ENCODE results near the gene PTH2R. TPM values are rescaled to one million over a fixed set of nuclear protein-coding genes. Genes with fewer than 3 reads are reported as not detected.

PTH2R gene
- total RNA-seq, 1 experiment from 2014 or later, result not detected

GRCh38 chr2:208358758-208359631, 47.6 kb upstream of the PTH2R start:
- ChIA-PET POLR2A (ENCODE audit: low non-redundant PET) (no interaction called here), CTCF (no interaction called here)
- Histone ChIP-seq H3K4me3 (ENCODE audit: low read depth, low read length, poor library complexity, severe bottlenecking) (no peak overlapping the region), H3K9me3 (ENCODE audit: low read depth, low read length, poor library complexity, severe bottlenecking) (no peaks in the 10 kb centered on the region), H3K36me3 (ENCODE audit: insufficient read depth, low read length, poor library complexity, severe bottlenecking) (peaks cover 21% of the 10 kb centered on the region), H3K27me3 (replicated peaks; ENCODE audit: insufficient read depth, low read depth, low read length, poor library complexity) (no peaks in the 10 kb centered on the region), H3K27ac (ENCODE audit: low read depth, low read length, poor library complexity, severe bottlenecking) (no peak overlapping the region), H3K4me1 (ENCODE audit: insufficient read depth, low read length, poor library complexity, severe bottlenecking) (no peaks in the 10 kb centered on the region)
- TF ChIP-seq EZH2 (IDR thresholded peaks at IDR 0.05; ENCODE audit: borderline replicate concordance, low read depth, low read length, poor library complexity, severe bottlenecking), result no peak
- no peak for TF ChIP-seq CTCF (conservative IDR thresholded peaks at IDR 0.05; ENCODE audit: low read depth, low read length)
- no peak for DNase-seq (ENCODE audit: low spot score)
- intact Hi-C loops (cut with micrococcal nuclease; ENCODE audit: unreplicated experiment), result no loop called here
- no TSS peak for BruUV-seq (replicated peaks)

- Histone ChIP-seq H3K9me3 (ENCODE audit: low read depth, low read length, poor library complexity, severe bottlenecking) (no peaks in the 10 kb centered on the region), H3K27me3 (replicated peaks; ENCODE audit: insufficient read depth, low read depth, low read length, poor library complexity) (no peaks in the 10 kb centered on the region), H3K4me1 (ENCODE audit: insufficient read depth, low read length, poor library complexity, severe bottlenecking) (no peaks in the 10 kb centered on the region), H3K27ac (ENCODE audit: low read depth, low read length, poor library complexity, severe bottlenecking) (no peak overlapping the region), H3K36me3 (ENCODE audit: insufficient read depth, low read length, poor library complexity, severe bottlenecking) (peaks cover 14% of the 10 kb centered on the region), H3K4me3 (ENCODE audit: low read depth, low read length, poor library complexity, severe bottlenecking) (no peak overlapping the region)
- TF ChIP-seq EZH2 (IDR thresholded peaks at IDR 0.05; ENCODE audit: borderline replicate concordance, low read depth, low read length, poor library complexity, severe bottlenecking), result no peak
- TF ChIP-seq CTCF (conservative IDR thresholded peaks at IDR 0.05; ENCODE audit: low read depth, low read length), result no peak
- ChIA-PET CTCF (no interaction called here), POLR2A (ENCODE audit: low non-redundant PET) (no interaction called here)
- no TSS peak for BruUV-seq (replicated peaks)
- no peak for DNase-seq (ENCODE audit: low spot score)
- intact Hi-C loops (cut with micrococcal nuclease; ENCODE audit: unreplicated experiment), result no loop called here
These were observed 47.0 kb upstream of the PTH2R start for GRCh38 chr2:208359632-208359986.

GRCh38 chr2:208360259-208361076, 46.1 kb upstream of the PTH2R start:
- ChIA-PET POLR2A (ENCODE audit: low non-redundant PET) (no interaction called here), CTCF (no interaction called here)
- no peak overlapping the region for H3K27ac ChIP-seq (ENCODE audit: low read depth, low read length, poor library complexity, severe bottlenecking)
- intact Hi-C loops (cut with micrococcal nuclease; ENCODE audit: unreplicated experiment), result no loop called here
- H3K36me3 ChIP-seq (ENCODE audit: insufficient read depth, low read length, poor library complexity, severe bottlenecking), result peaks cover 6% of the 10 kb centered on the region
- DNase-seq (ENCODE audit: low spot score), result no peak
- TF ChIP-seq CTCF (conservative IDR thresholded peaks at IDR 0.05; ENCODE audit: low read depth, low read length) (no peak), EZH2 (IDR thresholded peaks at IDR 0.05; ENCODE audit: borderline replicate concordance, low read depth, low read length, poor library complexity, severe bottlenecking) (no peak)
- H3K4me1 ChIP-seq (ENCODE audit: insufficient read depth, low read length, poor library complexity, severe bottlenecking), result no peaks in the 10 kb centered on the region
- no peaks in the 10 kb centered on the region for H3K27me3 ChIP-seq (replicated peaks; ENCODE audit: insufficient read depth, low read depth, low read length, poor library complexity)
- H3K9me3 ChIP-seq (ENCODE audit: low read depth, low read length, poor library complexity, severe bottlenecking), result no peaks in the 10 kb centered on the region
- no TSS peak for BruUV-seq (replicated peaks)
- no peak overlapping the region for H3K4me3 ChIP-seq (ENCODE audit: low read depth, low read length, poor library complexity, severe bottlenecking)
